Spleen (tissue), 11 donors: ENCODE measurements around the gene INIP. TPM values are rescaled to one million over a fixed set of nuclear protein-coding genes. Genes with fewer than 3 reads are reported as not detected.

ENCODE experiments used
- DNase-seq: peaks from one replicate; pipeline ENCODE4 v3.0.0-alpha.2; 2020
- H3K27ac ChIP-seq, 8 donors: fragments of 200-600 bp; sonication (generic) in 7 of 8; 1 replicate in 4 of 8; 2 replicates in 4 of 8; pipeline versions ENCODE4 v1.5.0 to v1.8.0; 2016 to 2021; ENCODE audit warnings: inconsistent platforms in 4 of 8, mild to moderate bottlenecking in 4 of 8, moderate library complexity in 1 of 8
- H3K27me3 ChIP-seq, 7 donors: fragments of 200-600 bp; sonication (generic) in 6 of 7; replicated peaks in 1 of 7; 1 replicate in 4 of 7; 2 replicates in 3 of 7; pipeline versions ENCODE4 v1.5.0 to v1.8.0; 2016 to 2021; ENCODE audit warnings: inconsistent platforms in 3 of 7, mild to moderate bottlenecking in 1 of 7
- H3K36me3 ChIP-seq, 6 donors: fragments of 200-600 bp; sonication (generic) in 5 of 6; 1 replicate in 4 of 6; 2 replicates in 2 of 6; pipeline versions ENCODE4 v1.5.0 to v1.8.0; 2016 to 2021; ENCODE audit warnings: inconsistent platforms in 2 of 6
- H3K4me1 ChIP-seq, 6 donors: fragments of 200-600 bp; sonication (generic) in 5 of 6; 1 replicate in 3 of 6; 2 replicates in 3 of 6; pipeline versions ENCODE4 v1.5.0 to v1.8.0; 2016 to 2021; ENCODE audit warnings: inconsistent platforms in 3 of 6
- H3K4me3 ChIP-seq, 8 donors: fragments of 200-600 bp; sonication (generic) in 7 of 8; 1 replicate in 4 of 8; 2 replicates in 4 of 8; pipeline versions ENCODE4 v1.5.0 to v1.8.0; 2016 to 2021; ENCODE audit warnings: inconsistent platforms in 4 of 8, mild to moderate bottlenecking in 4 of 8, moderate library complexity in 2 of 8
- H3K9me3 ChIP-seq, 8 donors: fragments of 200-600 bp; sonication (generic) in 7 of 8; 1 replicate in 4 of 8; 2 replicates in 4 of 8; pipeline versions ENCODE4 v1.5.0 to v1.8.0; 2016 to 2021; ENCODE audit warnings: inconsistent platforms in 4 of 8
- CTCF ChIP-seq, 11 experiments: fragments of 200-600 bp in 7 of 11; fragments of 450-650 bp in 4 of 11; sonication (generic) in 4 of 11; IDR thresholded peaks in 8 of 11; conservative IDR thresholded peaks in 3 of 11; 1 replicate in 7 of 11; 2 replicates in 4 of 11; pipeline versions ENCODE4 v1.4.0 to v1.8.0; 2016 to 2021; ENCODE audit warnings: antibody characterized with exemption in 11 of 11, inconsistent platforms in 4 of 11, mild to moderate bottlenecking in 1 of 11
- POLR2A ChIP-seq, 3 donors: fragments of 450-650 bp; IDR thresholded peaks; one replicate each; pipeline ENCODE4 v1.5.1; 2017; ENCODE audit warnings: antibody characterized with exemption in 3 of 3, mild to moderate bottlenecking in 1 of 3
- POLR2AphosphoS5 ChIP-seq, 3 donors: sonication (generic); formaldehyde crosslinking; IDR thresholded peaks; one replicate each; pipeline ENCODE4 v1.5.1; 2017; ENCODE audit warnings: antibody characterized with exemption in 3 of 3
- WGBS, 5 donors: extraction: QIAGEN DNeasy Blood & Tissue Kit in 3 of 5; methylation state at CpG; one replicate each; pipeline versions ENCODE4 v1.1.5 to v1.1.7; 2013 to 2018; 5-methylcytosine and 5-hydroxymethylcytosine counted together
- intact Hi-C: fragments of 100-400 bp; cut with DNase I; formaldehyde crosslinking; loops from one replicate; pipeline ENCODE4 v1.15.0; 2023; ENCODE audit warnings: low total_unique reads
- polyA plus RNA-seq, 3 donors: library from polyadenylated mRNA; stranded (reverse); fragments of 200-250 nt; gene quantifications; one replicate each; pipeline ENCODE4 v1.2.1, GENCODE V29; 2013
- total RNA-seq, 7 donors: library from RNA; depleted of rRNA in 3 of 7; stranded (reverse); fragments of >200 nt in 3 of 7; fragmentation: NEBNext Ultra II Directional in 4 of 7; extraction: Animal tissue kit (Norgen Biotek cat#: 25700) in 4 of 7; gene quantifications; one replicate each; pipeline versions ENCODE4 v1.1.0 to v1.2.1, GENCODE V29; 2016 to 2021
- donor health status: healthy with polysubstance abuse.
- donor health status: DM: no; HTN: no; CAD: no; lungs with moderate emphysema.
- donor health status: DM: no; HTN: no; CAD: no.
- donor health status: Bipolar disorder and iron deficiency.
- donor health status: healthy.
- donor health status: DM: no; HTN: no; CAD: no.
- donor health status: DM: yes; HTN: yes; CAD: no.

Gene INIP
- total and polyA plus RNA-seq, 10 donors: 6.9 to 33.4 (median 25.0) TPM

GRCh38 chr9:112720113-112720780, 2.3 kb upstream of the INIP start:
- Histone ChIP-seq H3K36me3 (peaks cover 0 to 10% (median 0%) of the 10 kb centered on the region in 6 donors), H3K9me3 (no peaks in the 10 kb centered on the region), H3K27me3 (no peaks in the 10 kb centered on the region), H3K27ac (no peak overlapping the region), H3K4me1 (peaks cover 10 to 31% (median 19%) of the 10 kb centered on the region in 6 donors), H3K4me3 (no peak overlapping the region)
- intact Hi-C loops: no loop called here
- DNase-seq: no peak
- TF ChIP-seq POLR2AphosphoS5 (IDR thresholded peaks at IDR 0.05): no peak
- TF ChIP-seq CTCF (IDR thresholded peaks at IDR 0.05 in 8 of 11, conservative IDR thresholded peaks at IDR 0.05 in 3 of 11): no peak
- no peak for TF ChIP-seq POLR2A (IDR thresholded peaks at IDR 0.05)
- 84 to 86% (median 85%) methylated on average over 4 of the region's 4 CpGs for WGBS, 5 donors

DNA sequence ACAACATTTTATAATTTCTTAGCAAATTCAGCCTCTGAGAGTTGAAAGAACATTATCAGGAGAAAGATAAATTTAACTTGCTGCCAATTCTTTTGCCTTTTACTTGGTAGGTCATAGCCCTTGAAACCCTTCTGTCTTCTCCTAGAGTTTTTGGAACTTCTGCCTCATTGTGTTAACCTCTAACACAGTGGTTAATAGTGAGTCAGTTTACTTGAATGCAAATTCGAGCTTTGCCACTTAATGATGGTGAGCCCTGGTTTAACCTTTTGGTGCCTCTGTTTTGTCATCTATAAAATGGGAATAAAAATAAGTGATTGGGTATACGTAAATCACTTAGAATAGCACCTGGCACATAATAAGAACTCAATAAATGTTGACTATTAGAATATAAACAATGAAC, 1.8 kb upstream of the INIP start:
- WGBS, 5 donors: 68 to 88% (median 78%) methylated on average over 2 of the region's 2 CpGs
- no peaks in the 10 kb centered on the region for H3K27me3 ChIP-seq
- H3K36me3 ChIP-seq: peaks cover 0 to 15% (median under 1%) of the 10 kb centered on the region in 6 donors
- H3K9me3 ChIP-seq: no peaks in the 10 kb centered on the region
- H3K4me1 ChIP-seq: peaks cover 10 to 36% (median 20%) of the 10 kb centered on the region in 6 donors
- DNase-seq: no peak
- intact Hi-C loops: loop anchor here (5.0 kb wide), 1 partner anchor 33 kb away; the partner anchor contains the start of gene SNX30
- peak overlapping the region in 1 of 8 donors; percentile 15 for H3K27ac ChIP-seq
- no peak overlapping the region for H3K4me3 ChIP-seq
- TF ChIP-seq CTCF (IDR thresholded peaks at IDR 0.05 in 8 of 11, conservative IDR thresholded peaks at IDR 0.05 in 3 of 11): no peak
- TF ChIP-seq POLR2A (IDR thresholded peaks at IDR 0.05): no peak
- no peak for TF ChIP-seq POLR2AphosphoS5 (IDR thresholded peaks at IDR 0.05)

GRCh38 chr9:112719241-112719691, 1.3 kb upstream of the INIP start:
- TF ChIP-seq POLR2A (IDR thresholded peaks at IDR 0.05): no peak
- TF ChIP-seq CTCF (IDR thresholded peaks at IDR 0.05 in 8 of 11, conservative IDR thresholded peaks at IDR 0.05 in 3 of 11): no peak
- no peak for TF ChIP-seq POLR2AphosphoS5 (IDR thresholded peaks at IDR 0.05)
- Histone ChIP-seq H3K4me3 (no peak overlapping the region), H3K9me3 (no peaks in the 10 kb centered on the region), H3K27me3 (no peaks in the 10 kb centered on the region), H3K36me3 (peaks cover 0 to 18% (median 2%) of the 10 kb centered on the region in 6 donors), H3K27ac (peak overlapping the region in 3 of 8 donors; percentile 6 to 95 (median 15)), H3K4me1 (peaks cover 10 to 41% (median 22%) of the 10 kb centered on the region in 6 donors)
- 81 to 95% (median 92%) methylated on average over 1 of the region's 1 CpG for WGBS, 5 donors
- intact Hi-C loops: loop anchor here (5.0 kb wide), 1 partner anchor 33 kb away; the partner anchor contains the start of gene SNX30
- DNase-seq: no peak

DNA sequence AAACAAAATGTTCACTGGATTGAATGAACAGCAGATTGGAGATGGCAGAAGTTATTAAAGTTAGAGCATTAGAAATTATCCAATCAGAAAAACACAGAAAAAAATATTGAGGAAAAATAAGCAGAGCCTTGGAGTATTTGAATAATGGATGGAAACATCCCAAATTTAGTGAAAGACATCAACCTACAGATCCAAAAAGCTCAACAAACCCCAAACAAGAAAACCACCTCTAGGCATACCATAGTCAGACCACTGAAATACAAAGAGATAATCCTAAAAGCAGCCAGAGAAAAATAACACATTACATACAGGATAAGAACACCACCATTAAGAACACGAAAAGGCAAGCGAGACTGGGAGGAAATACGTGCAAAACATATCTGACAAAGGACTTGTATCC, 5.2 kb downstream of the INIP start:
- intact Hi-C loops: no loop called here

More for the DNA sequence above, 5.2 kb downstream of the INIP start:
- no peak for DNase-seq
- Histone ChIP-seq H3K36me3 (peaks cover 0 to 70% (median 9%) of the 10 kb centered on the region in 6 donors), H3K4me3 (no peak overlapping the region), H3K27me3 (no peaks in the 10 kb centered on the region), H3K9me3 (no peaks in the 10 kb centered on the region), H3K27ac (no peak overlapping the region), H3K4me1 (peaks cover 10 to 63% (median 22%) of the 10 kb centered on the region in 6 donors)
- TF ChIP-seq CTCF (IDR thresholded peaks at IDR 0.05 in 8 of 11, conservative IDR thresholded peaks at IDR 0.05 in 3 of 11) (no peak), POLR2A (IDR thresholded peaks at IDR 0.05) (no peak), POLR2AphosphoS5 (IDR thresholded peaks at IDR 0.05) (no peak)
- WGBS, 5 donors: 95 to 99% (median 96%) methylated on average over 3 of the region's 3 CpGs
